Measurements from ENCODE around the gene PRPS1.
"Not testable (repeated sequence)": the region's sequence is repeated elsewhere in the genome, so short reads cannot be mapped to it uniquely, and the experiment has no call there.

Gene PRPS1

DNA sequence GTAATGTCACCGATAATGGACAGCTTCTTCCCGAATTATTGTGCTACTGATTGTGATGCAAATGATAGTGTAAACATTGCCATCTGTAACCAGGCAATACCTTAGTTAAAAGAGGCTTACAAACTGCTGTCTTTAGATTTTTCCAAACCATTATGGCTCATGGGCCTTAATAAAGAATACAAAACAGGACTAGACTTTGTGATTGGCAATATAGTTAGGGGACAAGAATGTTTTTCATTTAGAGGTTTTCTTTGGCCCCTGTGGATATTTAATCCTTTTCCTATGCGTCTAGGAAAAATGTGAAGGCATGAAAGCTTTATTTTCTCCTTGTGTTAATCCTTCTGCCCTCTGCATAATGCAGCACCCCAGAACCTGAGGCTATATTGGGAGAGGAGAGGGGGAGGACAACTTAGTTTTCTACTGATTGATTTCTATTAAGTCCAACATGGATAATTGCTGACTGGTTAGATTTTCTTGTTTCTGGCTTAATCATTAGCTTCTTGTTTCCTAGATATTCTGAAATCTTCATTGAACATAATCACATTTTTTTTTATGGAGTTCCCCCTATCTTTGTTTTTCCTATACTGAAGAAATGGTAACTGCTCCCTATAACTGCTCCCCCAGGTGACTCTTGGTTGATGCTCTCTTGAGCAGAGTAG is 1.9 kb downstream of the PRPS1 start:
- no peak for DNase-seq (ENCODE audit: low read depth)

DNA sequence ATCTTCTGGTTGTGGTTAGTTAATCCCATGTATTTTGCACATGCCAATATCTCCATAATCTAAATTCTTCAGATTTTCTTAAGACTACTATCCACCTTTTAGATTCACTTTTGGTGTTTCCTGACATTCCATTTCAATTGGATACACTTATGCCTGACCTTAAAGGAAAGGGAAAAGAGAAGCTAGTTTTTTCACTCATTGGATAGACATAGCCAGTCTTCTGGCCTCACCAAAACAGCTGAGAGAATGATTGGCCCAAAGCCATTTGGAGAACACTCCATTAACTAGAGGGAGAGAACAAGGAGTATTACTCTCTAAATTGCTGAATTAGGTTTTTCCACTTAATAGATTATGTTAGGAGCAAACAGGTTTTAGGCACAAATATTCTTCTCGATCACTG is 4.0 kb downstream of the PRPS1 start:
- DNase-seq (ENCODE audit: low read depth): no peak

DNA sequence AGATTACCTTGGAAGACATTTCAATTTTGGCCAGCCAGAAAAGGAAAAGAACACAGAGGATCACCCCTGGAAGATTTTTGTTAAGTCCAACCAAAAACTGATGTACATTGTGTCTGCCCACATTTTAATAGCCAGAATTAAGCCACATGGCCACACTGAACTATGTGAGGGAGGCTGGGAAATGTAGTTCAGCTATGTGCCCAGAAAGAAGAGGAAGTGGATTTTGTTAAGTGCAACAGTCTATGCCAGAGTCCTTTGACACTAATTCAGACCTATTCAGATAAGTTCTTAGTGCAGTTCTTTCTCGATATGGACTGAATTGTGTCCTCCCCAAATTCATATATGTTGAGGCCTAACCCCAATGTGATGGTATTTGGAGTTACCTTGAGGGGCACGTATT is 18.4 kb downstream of the PRPS1 start:
- no peak for DNase-seq (ENCODE audit: low read depth)

DNA sequence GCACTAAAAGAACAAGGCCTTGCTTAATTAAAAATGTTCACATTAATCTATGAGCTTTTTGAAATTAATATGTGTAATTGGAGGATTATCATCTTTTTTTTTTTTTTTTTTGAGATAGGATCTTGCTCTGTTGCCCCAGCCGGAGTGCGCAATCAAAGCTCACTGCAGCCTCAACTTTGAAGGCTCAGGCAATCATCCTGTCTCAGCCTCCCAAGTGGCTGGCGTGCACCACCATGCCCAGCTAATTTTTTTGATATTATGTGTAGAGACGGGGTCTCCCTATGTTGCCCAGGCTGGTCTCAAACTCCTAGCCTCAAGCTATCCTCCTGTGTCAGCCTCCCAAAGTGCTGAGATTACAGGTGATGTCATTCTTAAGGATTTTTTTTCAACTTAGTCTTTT is 20.0 kb downstream of the PRPS1 start:
- DNase-seq (ENCODE audit: low read depth): no peak

DNA sequence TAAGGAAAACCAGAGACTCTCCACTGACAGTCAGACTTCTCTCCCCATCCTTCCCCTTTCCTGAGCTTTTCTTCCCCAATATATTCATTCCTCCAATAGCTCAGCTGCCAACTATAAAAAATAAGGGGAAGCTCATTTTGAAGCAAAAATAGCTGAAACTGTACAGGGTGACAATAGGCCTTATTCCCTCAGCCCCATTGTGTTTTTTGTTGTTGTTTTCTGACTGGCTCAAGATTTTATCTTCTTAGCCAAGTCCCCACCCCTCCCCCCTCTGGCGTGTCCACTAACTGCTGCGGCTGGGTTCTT is 26.2 kb downstream of the PRPS1 start:
- DNase-seq (ENCODE audit: low read depth): no peak

DNA sequence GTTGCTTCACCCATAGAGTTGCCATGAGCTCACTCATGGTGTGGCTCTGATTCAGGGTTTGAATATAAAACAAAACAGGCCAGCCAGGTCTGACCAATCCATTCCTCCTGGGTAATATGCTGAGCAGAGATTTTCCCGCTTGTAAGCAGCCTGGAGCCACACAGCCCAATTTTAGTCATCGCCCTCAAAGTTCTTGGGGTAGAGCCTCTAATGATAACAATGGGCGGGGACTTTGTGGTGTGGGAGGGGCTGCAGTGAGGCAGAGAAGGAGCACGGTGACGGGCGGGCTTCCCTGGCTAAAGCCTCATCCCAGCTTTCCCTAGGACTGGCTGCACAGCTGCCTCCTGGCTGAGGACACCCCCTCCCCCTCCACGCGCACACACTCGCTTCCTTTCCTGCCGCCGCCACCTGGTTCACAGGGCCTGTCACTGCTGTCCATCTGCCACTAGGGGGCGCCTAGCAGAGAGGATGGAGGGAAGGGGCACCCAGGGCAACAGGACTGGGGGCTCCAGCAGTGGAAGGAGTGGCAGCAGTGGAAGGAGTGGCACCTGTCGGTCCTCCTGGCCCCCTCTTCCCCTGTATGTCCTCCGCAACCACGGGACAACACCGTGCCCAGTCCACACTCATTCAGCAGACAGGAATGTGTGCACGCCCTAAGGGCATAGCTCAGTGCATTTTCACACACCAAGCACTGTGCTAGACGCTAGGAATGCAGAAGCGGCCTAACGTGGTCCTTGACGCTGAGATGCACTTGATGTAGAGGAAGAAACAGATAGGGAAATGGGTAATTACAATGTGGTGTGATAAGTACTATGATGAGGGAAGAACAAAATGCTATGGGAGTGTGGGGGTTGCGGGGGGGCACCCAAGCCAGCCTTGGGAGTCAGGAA is 26.8 kb downstream of the PRPS1 start:
- peak; percentile 55 for DNase-seq (ENCODE audit: low read depth)

DNA sequence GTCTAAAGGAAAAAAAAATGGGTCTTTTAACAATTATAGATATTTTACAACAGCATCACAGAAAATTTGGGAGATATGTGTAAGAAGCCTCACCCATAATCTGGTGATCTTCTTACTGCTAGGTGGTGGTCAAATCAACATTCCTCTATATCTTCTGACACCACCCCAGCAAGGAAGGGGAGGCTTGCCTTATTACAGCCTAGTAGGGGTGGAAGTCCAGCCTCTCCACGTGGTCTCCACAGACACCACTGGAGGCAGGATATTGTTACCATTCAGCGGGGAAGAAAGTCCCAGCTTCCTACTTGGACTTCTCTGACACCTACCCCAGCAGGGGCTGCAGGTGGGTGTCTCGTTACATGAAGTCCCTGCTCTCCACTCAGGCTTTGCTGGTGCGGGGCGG is 28.7 kb downstream of the PRPS1 start:
- DNase-seq (ENCODE audit: low read depth): no peak

DNA sequence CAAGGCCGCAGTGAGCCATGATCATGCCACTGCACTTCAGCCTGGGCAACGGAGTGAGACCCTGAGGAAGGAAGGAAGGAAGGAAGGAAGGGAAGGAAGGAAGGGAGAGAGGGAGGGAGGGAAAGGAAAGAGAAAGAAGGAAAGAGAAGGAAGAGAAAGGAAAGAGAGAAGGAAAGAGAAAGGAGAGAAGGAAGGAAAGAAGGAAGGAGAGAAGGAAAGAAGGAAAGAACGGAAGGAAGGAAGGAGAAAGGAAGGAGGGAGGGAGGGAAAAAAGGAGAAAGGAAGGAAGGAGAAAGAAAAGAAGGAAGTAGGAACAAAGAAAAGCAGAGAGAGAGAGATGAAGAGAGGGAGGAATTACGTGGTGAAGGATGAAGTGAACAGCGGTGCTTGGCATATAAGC is 30.4 kb downstream of the PRPS1 start:
- DNase-seq (ENCODE audit: low read depth): no peak

DNA sequence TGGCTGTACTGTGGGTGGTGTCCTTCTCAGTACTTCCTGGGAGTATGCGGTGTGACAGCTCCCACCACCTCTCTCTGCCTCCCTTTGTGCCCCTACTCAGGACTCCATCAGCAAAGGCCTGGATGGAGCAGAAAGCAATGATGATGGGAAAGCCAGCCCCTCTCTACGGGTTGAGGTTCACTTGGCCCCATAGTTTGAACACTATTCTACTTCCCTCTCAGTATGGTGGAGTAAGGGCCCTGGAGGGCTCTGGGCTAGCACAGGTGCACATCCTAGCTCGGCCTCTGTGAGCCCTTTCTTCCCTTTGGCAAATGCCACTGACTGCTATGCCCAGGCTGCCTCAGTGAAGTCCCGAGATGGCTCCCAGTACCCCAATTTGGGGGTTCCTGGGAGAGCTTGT is 31.0 kb downstream of the PRPS1 start:
- DNase-seq (ENCODE audit: low read depth): no peak

DNA sequence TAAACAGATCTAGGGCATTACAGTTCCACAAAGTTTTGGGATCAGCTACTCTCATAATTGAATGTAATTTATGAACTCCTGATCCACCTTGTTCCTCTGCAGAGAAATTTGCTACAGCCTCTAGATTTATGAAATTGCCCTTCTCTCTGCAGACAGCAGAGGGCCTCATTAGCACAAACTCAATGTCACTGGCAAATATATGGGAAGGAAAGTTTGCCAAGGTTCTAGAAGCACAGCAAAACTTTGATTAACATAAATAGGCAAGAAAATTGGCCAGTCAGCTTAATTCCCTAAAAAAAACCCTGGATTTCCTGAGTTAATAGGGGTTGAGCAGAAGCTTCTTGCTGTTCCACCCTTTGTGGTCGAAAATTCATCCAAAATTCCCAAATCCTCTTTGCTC is 31.5 kb downstream of the PRPS1 start:
- no peak for DNase-seq (ENCODE audit: low read depth)

DNA sequence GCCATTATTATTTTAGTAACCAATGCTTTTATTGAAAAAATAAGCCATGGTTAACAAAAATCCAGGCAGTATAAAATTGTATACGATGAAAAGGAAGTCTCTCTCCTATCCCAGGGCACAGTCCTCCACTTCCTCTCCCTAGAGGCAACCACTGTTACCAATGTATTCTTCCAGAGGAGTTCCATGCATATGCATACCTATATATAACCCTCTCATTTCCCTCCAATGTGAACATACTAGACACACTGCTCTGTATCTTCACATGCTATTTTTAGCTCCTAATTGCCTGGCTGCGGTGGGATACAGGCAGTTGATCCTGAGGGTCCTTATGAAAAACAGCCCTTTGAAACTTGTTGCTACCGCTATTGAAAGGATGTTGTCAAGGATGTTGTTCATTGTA is 33.8 kb downstream of the PRPS1 start:
- no peak for DNase-seq (ENCODE audit: low read depth)

DNA sequence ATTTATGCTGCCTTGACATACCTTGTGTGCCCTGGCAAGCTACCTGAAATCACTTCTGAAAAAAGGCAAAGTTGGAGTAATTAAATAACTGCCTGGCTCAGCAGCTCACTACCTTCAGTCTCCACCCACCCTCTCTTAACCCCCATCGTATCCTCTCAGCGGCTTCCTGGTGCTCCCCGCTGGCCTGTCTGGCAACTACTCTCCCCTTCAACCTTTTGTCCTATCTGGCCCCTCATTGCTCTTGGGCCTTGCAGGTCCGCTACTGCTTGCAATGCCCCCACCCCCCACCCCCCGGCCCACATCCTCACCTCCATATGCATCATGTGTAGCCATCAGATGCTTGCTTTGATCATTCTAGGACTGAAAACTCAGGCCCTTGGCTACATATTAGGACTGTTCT is 34.5 kb downstream of the PRPS1 start:
- no peak for DNase-seq (ENCODE audit: low read depth)

DNA sequence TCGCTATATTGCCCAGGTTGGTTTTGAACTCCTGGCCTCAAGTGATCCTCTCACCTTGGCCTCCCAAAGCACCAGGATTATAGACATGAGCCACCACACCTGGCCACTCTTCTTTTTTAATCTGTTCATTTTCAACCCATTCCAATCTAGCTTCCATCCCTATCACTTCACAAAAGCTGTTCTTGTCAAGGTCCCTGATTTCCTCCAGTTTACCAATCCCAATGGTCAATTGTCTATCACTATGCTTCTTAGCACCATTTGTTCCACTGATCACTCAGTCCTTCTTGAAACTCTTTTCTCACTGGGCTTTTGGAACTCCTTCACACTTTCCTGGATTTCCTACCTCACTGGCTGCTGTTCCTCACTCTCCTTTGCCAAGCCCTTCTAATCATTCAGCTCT is 38.6 kb downstream of the PRPS1 start:
- DNase-seq (ENCODE audit: low read depth): no peak

DNA sequence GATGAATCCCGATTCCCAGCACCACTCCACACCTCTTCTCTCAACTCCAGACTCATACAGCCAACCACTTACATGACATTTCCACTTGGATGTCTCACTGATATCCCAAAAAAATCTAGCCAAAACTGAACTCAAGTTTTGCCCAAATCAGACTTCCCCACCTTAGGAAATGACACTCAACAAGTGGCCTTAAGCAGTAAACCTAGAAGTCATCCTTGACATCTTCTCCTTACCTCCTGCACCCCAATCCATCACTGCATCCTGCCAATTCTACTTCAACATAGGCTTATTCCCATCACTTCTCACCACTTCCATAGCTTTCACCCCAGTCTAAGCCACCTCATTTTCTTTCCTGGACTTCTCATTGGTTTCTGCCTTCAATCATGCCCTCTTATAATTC is 39.1 kb downstream of the PRPS1 start:
- no peak for DNase-seq (ENCODE audit: low read depth)

DNA sequence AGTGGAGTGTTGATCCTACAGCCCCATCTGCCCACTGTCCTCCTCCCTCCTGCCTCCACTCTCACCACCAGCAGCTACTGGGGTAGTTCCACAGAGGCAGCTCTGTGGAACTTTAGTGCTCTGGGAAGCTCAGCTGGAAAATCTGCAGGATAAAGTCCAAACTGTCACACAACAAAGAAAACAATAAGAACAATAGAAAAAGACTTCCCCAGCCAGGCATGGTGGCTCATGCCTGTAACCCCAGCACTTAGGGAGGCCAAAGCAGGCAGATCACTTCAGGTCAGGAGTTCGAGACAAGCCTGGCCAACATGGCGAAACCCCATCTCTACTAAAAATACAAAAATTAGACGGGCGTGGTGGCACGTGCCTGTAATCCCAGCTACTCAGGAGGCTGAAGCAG is 40.4 kb downstream of the PRPS1 start:
- DNase-seq (ENCODE audit: low read depth): not testable (repeated sequence)

DNA sequence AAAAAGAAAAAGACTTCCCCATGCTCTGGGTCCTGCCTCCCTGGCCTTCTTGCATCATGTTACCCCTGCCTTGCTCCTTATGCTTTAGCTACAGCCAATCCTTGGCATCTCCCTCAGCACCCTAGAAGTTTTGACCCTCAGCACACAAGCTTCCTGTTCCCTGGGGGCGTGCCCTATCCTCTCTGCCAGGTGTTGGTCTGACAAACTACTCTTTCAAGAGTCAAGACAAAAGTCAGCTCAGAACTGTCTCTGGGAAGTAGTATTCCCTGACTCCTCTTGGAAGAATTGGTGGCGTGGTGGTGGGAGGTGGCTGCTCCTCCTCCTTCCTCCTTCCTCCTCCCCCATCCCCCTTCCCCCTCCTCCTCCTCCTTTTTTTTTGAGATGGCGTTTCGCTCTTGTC is 41.0 kb downstream of the PRPS1 start:
- no peak for DNase-seq (ENCODE audit: low read depth)

DNA sequence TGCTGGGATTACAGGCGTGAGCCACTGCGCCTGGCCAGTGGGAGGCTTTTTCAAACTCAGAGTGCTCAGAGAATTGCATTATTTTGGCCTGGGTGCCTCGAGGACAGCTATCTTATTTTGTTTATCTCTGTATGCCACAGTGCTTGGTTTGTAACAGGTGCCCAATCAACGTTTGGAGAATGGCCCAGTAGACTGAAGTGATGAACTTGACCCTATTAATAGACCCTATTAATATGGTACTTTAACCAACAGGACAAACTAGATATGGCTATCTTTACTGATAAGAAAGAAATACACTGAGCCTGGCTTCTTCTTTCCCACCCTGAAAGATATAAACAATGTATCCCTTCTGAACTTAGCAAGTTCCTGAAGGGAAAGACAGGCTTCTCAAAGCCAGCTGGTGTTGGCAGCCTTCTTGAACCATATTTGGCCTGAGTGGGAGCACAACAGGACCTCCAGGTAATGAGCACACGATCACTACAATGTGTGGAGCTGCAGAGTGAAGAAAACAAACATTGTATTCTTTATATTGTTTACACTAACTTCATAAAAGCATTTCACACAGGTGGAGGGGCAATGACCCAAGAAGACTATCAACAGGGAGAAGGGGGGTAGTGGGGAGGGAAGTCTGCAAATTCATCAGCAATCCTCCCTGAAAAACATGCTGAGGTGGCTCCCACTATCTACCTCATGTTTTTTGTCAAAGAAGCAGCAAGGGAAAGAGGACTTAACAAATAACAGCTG is 41.7 kb downstream of the PRPS1 start:
- no peak for DNase-seq (ENCODE audit: low read depth)

DNA sequence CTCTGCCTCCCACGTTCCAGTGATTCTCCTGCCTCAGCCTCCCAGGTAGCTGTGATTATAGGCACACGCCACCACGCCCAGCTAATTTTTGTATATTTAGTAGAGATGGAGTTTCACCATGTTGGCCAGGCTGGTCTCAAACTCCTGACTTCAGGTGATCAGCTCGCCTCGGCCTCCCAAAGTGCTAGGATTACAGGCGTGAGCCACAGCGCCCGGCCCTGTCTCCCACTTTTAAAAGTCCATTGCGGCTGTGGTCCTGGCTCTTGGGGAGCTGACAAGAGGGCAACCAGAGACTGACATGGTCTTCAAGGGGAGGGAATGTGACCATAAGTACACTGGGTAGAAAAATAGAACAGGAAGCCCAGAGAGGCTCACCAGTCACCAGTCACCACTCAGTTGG is 42.9 kb downstream of the PRPS1 start:
- not testable (repeated sequence) for DNase-seq (ENCODE audit: low read depth)

DNA sequence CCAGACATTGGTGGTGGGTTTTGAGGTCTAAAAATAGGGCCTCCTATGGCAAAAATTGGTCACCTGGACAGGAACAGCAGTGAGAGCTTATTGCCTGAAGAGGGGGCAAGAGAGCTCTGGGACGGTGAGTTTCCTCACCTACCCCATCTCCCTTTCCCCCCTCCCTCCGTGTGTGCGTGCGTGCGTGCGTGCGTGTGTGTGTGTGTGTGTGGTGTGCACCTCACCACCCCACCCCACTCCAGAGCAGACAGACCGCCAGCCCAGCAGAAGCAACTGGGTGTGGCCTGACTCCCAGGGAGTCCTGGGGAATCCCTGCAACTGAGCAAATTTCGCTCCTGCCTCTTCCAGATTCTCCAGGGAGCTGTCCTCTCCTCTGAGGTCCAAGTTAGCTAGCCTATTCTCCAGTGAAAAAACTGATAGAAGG is 44.7 kb downstream of the PRPS1 start:
- DNase-seq (ENCODE audit: low read depth): peak; percentile 41

DNA sequence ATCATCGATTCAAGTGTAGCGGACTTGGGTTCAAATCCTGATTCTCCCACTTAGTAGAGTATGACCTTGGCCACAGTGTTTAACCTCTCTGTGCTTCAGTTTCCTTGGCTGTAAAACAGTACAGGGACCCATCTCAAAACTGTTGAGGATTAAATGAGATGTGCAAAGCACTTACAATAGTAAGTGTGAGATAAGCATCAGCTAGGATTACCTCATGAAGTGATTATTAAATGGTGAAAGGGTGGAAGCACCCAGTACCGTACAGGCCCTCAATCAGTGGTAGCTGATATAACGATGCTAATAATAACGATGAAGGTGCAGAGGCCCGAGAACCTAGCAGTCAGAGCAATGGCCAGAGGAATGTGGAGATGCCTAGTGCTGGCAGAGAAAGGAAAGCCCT is 45.1 kb downstream of the PRPS1 start:
- DNase-seq (ENCODE audit: low read depth): no peak

DNA sequence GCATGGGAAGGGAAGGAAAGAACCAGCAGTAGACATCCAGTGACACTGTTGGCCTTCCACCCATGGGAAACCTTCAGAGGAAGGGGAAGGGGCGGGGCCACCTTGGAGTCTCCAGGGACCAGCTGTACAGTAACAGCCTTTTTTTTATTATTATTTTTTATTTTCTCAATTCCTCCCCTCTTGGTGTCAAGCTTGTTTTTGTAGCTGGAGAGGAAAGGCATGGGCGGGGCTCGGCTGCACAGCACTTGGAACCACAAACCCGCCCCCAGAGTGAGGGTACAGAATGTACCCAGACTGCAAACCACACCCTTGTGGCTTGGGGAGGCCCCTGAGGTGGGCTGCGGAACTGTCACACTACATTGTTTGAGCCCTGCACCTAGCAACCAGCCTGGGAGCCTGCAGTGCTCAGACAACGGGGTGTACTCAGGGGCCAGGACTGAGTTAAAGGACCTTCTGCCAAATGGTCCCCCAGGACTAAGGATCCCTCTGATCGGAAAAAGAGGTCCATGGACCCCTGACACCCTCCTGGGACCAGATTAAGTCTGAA is 45.7 kb downstream of the PRPS1 start:
- peak; percentile 79 for DNase-seq (ENCODE audit: low read depth)

DNA sequence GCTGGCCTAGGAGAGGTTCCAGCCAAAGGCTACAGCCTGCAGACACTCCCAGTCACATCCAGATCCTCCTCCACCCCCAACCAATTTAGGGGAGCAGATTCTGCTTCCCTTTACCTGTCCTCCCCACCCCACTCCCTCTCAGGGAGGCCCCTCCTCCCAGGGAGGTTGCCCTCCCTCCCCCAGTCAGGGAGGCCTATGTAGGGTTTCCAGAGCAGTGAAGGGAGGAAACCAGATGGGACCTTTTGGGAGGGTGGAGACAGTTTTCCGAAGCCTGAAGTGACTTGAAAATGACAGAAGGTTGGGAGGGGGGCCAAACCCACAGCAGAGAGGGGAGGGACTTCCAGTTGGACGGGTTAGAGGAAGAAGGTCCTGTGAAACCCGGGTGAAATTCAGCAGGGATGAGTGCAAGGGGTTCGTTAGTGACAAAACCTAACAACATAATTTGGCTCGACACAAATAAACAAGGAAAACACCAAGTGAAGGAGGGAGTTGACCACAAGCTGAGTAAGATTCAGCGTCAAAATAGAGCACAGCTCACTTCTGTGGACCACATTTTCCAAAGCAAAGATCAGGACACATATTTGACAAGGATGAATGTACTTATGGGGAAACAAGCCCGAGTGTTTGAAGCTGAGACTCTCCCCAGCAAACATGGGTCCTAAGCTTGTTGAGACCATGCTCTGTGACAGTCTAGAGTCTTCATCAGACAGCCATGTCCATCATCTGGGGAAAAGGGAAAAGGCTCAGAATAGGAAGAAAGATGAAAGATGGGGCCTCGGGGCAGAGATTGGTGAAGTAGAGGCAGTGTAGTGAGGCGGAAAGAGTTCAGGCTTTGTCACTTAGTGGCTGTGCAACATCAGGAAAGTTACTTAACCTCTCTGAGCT is 46.4 kb downstream of the PRPS1 start:
- no peak for DNase-seq (ENCODE audit: low read depth)
